GM08714 (cell line): ENCODE measurements around the gene GRM5.
"Not testable (repeated sequence)": the region's sequence is repeated elsewhere in the genome, so short reads cannot be mapped to it uniquely, and the experiment has no call there.

Experiments used
- H3K4me3 ChIP-seq: fragments of 200-500 bp; sonication (Bioruptor generic); 2 replicates; pipeline ENCODE4 v1.5.1; 2014; ENCODE audit warnings: mild to moderate bottlenecking, low read length, inconsistent platforms
- ZNF274 ChIP-seq: IDR thresholded peaks from 2 replicates; pipeline ENCODE4 v1.6.1; 2012; ENCODE audit warnings: mild to moderate bottlenecking, low read depth, low read length

The GRM5 gene

DNA sequence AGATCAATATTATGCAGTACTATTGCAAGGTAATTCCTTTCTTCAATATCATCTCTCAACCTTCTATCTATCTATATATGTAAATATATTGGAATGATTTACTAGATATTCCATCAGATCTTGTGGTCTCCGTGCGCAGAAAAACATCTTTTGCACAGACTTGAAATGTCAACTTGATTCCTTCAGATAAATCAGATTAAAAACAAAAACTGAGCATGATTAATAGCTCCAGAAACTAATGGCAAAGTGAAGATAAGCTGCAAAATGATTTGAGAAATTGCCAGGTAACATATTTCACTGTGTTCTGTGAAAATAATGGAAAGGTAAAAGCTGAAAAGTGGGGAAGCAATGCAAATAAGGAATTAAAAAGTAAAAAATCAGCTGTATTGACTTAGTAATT is 528.2 kb downstream of the GRM5 start:
- TF ChIP-seq ZNF274 = no peak
- no peak overlapping the region for H3K4me3 ChIP-seq

DNA sequence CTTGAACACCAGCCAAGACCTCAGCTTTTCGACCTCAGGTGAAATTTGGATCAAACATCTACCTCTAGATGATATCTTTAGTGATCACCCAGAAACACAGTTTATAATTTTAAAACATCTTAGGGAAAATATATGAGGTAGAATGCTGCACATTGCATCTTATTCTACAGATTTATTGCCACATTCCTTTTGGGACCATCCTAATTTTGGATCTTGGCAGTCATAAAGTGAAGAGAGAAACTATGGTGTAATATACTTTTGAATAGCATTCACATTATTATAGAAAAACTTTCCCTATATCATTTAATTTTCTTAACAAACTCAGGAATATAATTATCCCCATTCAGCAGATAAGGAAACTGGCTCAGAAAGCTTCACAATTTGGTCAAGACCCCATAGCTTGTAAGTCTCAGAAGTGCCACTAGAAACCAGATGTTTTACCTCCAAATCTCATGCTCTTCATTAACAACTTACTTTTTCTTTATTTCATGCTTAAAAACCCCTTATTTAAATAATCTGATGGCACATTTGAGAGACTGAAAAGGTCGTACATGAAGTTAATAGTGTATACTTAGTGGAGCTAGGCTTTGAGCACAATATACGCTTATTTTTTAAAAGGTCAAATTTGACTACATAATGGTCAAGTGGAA is 529.0 kb downstream of the GRM5 start:
- no peak for TF ChIP-seq ZNF274
- H3K4me3 ChIP-seq = no peak overlapping the region

DNA sequence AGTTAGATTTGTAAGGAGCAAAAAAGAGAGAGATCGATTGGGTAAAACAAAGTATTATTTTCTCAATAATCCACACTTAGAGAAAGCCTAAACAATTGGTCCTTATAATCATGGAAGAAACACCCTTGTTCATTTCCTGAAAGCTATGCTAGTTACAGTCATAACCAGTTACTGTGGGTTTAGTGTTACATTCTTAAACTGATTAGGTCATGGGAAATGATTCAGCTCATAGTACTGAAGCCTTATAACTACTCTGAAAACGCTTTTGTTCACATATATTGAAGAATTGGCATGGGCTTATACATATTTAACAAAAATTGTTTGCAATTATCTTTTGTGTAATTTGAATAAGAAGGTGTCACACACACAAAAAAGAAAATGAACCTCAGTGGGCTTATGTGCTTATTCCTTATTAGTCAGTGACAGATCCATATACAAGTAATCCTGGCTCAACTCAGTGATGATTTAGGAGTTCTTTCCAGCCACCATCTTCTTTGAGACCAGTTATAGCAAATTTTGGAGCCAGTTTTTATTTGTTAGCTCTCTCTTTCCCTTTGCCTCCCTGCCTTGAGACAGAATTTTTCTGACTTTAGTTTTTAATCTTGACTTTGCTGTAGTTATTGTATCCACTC is 529.8 kb downstream of the GRM5 start:
- TF ChIP-seq ZNF274 = no peak
- no peak overlapping the region for H3K4me3 ChIP-seq

DNA sequence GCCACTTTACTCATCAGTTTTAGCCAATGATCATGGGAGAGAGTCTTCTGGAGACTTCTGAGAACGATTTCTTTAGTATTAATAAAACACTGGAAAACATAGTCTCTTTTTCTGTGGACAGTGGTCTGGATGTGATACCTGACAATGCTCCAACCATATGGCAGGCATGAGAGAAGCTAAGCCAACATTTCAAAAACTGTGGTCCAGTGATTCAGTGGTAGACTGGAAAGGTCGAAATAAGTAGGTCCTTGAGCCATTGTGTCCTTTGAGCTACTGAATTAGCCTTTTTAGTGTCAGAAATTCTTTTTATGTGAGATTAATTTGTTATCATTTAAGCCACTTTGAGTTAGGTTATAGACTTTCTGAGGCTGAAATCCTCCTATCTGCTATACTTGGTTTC is 530.5 kb downstream of the GRM5 start:
- no peak overlapping the region for H3K4me3 ChIP-seq
- no peak for TF ChIP-seq ZNF274

DNA sequence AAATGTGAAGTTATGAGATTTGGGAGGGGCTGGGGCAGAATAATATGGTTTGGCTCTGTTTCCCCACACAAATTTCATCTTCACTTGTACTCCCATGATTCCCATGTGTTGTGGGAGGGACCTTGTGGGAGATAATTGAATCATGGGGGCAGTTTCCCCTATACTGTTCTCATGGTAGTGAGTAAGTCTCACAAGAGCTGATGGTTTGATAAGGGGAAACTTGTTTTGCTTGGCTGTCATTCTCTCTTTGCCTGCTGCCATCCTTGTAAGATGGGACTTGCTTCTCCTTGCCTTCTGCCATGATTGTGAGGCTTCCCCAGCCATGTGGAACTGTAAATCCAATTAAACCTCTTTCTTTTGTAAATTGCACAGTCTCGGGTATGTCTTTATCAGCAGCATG is 531.1 kb downstream of the GRM5 start:
- not testable (repeated sequence) for H3K4me3 ChIP-seq

DNA sequence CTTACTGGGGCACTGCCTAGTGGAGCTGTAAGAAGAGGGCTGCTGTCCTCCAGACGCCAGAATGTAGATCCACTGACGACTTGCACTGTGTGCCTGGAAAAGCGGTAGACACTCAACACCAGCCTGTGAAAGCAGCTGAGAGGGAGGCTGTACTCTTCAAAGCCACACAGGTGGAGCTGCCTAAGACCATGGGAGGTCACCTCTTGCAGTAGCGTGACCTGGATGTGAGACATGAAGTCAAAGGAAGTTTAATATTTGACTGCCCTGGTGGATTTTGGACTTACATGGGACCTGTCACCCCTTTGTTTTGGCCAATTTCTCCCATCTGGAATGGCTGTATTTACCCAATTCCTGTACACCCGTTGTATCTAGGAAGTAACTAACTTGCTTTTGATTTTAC is 531.6 kb downstream of the GRM5 start:
- H3K4me3 ChIP-seq = no peak overlapping the region
- TF ChIP-seq ZNF274 = no peak

DNA sequence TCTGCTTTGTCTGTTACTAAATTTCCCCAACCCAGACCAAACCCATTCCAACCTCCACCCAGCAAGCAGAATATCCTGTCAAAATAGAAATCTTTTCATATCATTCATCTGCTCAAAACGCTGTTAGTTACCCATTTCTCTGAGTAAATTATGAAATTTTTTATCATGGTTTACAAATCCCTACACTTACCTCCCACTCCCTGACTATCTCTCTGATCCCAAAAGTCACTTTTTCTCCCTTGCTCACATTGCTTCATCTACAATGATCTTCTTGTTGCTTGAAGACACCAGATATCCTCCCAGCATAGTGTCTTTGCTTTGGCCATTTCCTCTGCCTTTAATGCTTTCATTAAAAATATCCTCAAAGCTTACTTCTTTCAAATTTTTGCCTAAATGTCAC is 532.8 kb downstream of the GRM5 start:
- no peak for TF ChIP-seq ZNF274

DNA sequence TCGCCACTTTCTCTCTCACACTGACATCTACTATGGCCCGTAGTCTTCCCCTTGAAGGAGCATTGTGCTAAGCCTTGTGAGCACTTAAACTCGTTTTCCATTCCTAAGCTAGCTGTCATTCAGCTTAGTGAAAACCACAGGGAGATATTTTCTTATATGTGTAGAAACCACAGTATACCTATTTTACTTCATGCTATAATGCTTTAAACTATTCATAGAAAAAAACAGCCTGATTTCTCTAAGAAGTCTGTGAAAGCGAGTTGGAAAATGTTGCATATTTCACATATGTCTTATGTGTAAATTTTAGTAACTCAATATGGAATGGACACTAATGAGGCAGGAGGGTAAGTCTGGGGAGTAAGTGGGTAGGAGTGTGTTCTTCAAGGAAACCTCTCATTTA is 534.0 kb downstream of the GRM5 start:
- no peak for TF ChIP-seq ZNF274

More for the DNA sequence above, 532.8 kb downstream of the GRM5 start:
- no peak overlapping the region for H3K4me3 ChIP-seq

DNA sequence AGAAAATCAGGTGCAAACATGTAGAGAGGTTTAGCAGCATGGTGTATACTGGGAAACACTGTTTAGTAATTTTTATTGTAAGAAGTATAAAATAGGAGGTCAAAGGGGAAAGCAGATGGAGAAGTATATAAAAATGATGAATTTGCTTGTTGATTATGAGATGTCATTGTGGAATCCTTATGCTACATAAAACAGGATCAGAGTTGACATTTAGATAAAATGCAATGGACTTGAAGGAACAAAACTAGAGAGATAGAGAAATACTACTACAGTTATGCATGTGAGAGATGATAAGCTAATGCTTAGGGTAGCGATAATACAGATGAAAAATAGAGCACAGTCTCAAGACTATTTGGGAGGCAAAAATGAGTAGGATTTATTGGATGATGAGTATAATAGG is 536.4 kb downstream of the GRM5 start:
- no peak overlapping the region for H3K4me3 ChIP-seq
- TF ChIP-seq ZNF274 = no peak

More for the DNA sequence above, 534.0 kb downstream of the GRM5 start:
- H3K4me3 ChIP-seq = no peak overlapping the region

DNA sequence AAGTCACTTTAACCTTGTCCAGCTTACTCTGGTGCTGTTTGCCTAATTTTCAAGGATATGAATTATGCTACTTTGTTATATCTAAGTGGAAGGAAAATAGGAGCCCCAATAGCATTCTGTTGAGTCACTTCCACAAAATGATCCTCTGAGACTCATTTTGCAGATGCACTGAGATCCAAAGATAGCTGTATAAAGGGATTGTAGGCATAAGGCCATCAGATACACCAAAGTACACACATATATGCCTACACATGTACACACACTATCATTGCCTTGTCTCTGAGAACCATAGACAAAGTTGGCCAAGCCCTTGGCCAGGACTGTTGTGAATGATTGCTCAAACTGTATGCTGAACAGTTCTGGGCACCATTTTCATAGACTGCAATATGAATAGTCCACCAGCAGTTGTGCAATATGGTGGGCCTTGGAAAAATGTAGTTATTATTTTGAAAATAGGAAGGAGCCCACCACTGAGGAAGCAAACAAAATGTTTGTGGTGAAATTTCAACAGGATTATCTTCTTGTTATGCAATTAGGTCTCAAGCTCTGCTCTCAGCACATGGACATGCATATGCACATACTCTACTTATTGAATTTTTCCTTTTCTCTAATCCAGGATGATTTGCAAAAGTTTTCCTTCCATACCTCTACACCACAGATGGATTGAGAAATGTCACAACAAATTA is 542.3 kb downstream of the GRM5 start:
- TF ChIP-seq ZNF274 = no peak
- H3K4me3 ChIP-seq = no peak overlapping the region

DNA sequence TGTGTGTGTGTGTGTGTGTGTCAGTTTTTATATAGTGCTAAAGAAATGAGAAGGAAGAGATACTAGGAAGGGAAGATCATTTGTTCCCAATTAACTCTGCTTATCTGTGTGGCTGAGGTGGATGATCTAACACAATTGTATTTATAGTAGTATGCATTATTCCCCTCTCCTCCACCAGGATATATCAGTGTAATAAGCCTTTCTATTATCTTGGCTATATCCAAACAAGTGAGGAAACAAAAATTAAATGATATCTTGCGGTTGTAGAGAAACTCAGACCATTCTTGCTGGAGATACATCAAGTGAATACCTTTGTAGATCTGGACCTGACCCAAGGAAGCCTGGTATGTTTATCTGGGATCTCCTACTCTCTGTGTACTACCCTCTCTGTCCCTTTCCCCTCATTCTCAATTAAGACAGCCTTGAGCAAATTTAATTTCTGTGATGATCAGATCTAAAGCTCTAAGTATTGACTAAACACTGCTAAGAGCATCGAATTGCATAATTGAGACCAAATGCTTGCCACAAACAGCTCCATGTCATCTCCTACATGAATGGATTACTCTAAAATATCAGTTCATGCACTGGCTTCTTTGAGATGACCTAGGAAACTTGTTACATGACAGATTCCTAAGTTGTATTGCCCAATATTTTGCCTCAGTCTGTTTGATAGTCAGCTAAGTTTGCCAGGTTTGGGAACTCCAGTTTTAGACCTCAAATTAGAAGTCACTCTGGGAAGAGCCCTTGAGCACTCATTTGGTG is 543.0 kb downstream of the GRM5 start:
- H3K4me3 ChIP-seq = no peak overlapping the region
- TF ChIP-seq ZNF274 = no peak

DNA sequence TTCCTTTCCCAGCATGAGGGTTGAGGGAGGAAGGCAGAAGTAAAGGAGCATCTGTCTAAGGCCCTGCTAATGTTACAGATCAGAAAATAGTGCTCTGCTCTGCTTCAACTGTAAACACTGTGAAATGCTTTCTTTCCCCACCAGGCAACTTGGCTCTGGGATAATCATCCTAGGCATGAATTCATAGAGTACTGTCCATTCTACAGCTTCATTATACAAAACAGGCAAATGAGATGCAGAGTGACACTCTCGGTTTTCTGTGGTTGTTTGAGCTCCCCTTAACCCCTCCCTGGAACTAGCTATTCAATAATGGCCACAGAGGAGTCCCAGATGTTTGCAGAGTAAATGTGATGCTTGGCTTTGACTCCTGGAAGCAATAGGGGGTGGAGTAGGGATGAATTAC is 544.0 kb downstream of the GRM5 start:
- no peak for TF ChIP-seq ZNF274
- H3K4me3 ChIP-seq = no peak overlapping the region

DNA sequence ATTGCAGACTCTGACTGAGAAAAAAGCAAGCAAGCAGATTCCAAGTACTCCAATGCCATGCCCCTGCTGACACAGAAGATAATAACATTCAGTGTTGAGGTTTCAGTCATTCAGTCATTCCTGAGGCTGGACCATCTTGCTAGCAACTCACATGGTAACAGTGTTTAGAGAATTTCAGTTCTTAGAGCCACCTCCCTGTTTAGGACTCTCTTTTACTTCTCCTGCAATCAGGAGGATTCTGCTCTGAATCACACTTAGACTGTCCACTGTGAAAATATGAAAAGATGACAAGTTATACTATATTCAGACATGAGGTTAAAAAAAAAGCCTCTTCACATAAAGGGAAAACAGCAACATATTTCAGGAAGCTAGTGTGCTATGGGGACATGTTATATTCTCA is 544.4 kb downstream of the GRM5 start:
- no peak overlapping the region for H3K4me3 ChIP-seq
- TF ChIP-seq ZNF274 = no peak

DNA sequence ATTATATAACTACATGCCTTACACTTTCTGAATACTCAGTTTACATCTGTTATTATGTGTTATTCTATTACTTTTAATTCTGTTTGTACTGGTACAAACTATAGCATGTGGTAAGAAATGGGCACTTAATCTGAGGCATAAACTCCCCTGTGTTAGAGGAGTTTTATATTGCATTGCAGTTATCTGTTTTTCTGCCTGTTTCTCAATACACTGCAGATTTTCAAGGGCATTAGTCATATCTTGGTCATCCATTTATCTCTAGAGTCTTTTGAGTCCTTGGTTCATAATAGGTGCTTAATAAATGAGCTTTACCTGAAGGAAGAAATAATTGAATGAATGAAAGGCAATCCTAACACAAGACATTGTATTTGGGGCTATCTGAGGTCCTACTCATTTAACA is 545.4 kb downstream of the GRM5 start:
- H3K4me3 ChIP-seq = no peak overlapping the region
- TF ChIP-seq ZNF274 = no peak

DNA sequence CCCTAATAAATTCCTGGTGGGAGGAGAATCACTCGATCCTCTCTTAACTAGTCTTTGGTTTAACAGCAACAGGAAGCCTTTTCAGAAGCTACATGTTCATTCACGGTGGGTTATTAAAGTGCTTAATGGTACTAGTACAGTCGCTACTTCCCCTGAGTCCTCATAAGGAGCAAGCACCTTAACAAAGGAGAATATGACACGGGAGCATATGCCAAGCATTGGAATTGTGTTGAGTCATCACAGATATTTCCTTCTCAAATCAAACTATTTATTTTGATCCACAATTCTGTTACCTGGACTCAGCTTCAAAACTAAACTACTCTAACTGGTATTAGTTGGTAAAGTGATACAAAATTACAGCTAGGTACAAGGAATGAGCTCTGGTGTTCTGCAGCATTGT is 550.8 kb downstream of the GRM5 start:
- H3K4me3 ChIP-seq = no peak overlapping the region
- TF ChIP-seq ZNF274 = no peak
